ENCODE data around the gene AADAT.

DNA sequence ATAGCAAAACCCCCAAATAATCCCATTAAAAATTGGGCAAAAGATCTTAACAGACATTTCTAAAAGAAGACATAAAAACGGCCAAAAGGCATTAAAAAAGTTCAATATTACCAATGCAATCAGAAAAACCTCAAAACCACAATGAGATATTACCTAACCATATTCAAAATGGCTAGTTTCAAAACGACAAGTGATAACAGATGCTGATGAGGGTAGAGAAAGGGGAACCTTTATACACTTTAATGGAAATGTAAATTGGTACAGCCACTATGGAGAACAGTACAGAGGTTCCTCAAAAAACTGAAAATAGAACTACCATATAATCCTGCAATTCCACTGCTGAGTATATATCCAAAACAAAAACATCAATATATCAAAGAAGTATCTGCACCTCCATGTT is 6.2 kb downstream of the AADAT start:
- TF ChIP-seq POLR2A (IDR thresholded peaks at IDR 0.05; ENCODE audit: low read depth, low read length) = no peak
- TF ChIP-seq POLR2AphosphoS5 (IDR thresholded peaks at IDR 0.05; ENCODE audit: low read depth, low read length) = no peak
- TF ChIP-seq TAF1 (IDR thresholded peaks at IDR 0.05; ENCODE audit: low read depth, low read length) = no peak
- no peak for TF ChIP-seq SPI1 (IDR thresholded peaks at IDR 0.05; ENCODE audit: low read depth, low read length)
- TF ChIP-seq PAX5 (IDR thresholded peaks at IDR 0.05; ENCODE audit: insufficient read depth, low read length, severe bottlenecking) = no peak
- TF ChIP-seq POU2F2 (IDR thresholded peaks at IDR 0.05; ENCODE audit: low read depth, low read length) = no peak

Measured in GM12891 (cell line).